A549 (cell line): Measurements from ENCODE around the gene ITFG1. TPM values are rescaled to one million over a fixed set of nuclear protein-coding genes. Genes with fewer than 3 reads are reported as not detected.

Experiments
- ATAC-seq, 2 experiments: fragments of 200-7000 bp in 1 of 2; fragments of >200 bp in 1 of 2; cut with Nextera tagmentation in 1 of 2; cut with Tn5 transposase in 1 of 2; 3 replicates each; pipeline versions ENCODE4 v1.8.0 to v1.9.1; 2018 to 2020; ENCODE audit warnings: mild to moderate bottlenecking in 1 of 2, moderate library complexity in 1 of 2
- CTCF ChIA-PET: fragments of 300-600 bp; sonication (Branson Sonifier 250); formaldehyde crosslinking; extraction: SDS; loops from one replicate; lab custom pipeline; 2021; ENCODE audit warnings: antibody characterized with exemption, inconsistent platforms; lab: Yijun Ruan, JAX
- POLR2A ChIA-PET: fragments of 350-600 bp; formaldehyde crosslinking; extraction: SDS; loops from one replicate; lab custom pipeline; 2021; ENCODE audit warnings: antibody characterized with exemption, inconsistent platforms; lab: Yijun Ruan, JAX
- DNase-seq, 2 experiments: peaks; one replicate each; pipeline versions ENCODE4 v3.0.0 to v3.0.0-alpha.2; 2011 to 2016; ENCODE audit warnings: low read depth in 1 of 2, low spot score in 1 of 2
- FAIRE-seq: peaks from 2 replicates; lab custom pipeline; 2011; peaks lifted over from hg19 to GRCh38; lab: Jason Lieb, UNC
- H3K27ac ChIP-seq, 2 experiments: fragments of >200 bp; sonication (Bioruptor Twin); formaldehyde crosslinking; 3 replicates each; pipeline ENCODE4 v1.5.1; 2016 to 2017
- H3K4me1 ChIP-seq: fragments of >200 bp; sonication (Bioruptor Twin); formaldehyde crosslinking; 3 replicates; pipeline ENCODE4 v1.6.1; 2016
- H3K4me2 ChIP-seq: fragments of >200 bp; sonication (Bioruptor Twin); formaldehyde crosslinking; 3 replicates; pipeline ENCODE4 v1.6.1; 2016
- H3K4me3 ChIP-seq: fragments of >200 bp; sonication (Bioruptor Twin); formaldehyde crosslinking; 3 replicates; pipeline ENCODE4 v1.5.1; 2016
- H3K9me3 ChIP-seq: fragments of >200 bp; sonication (Bioruptor Twin); formaldehyde crosslinking; 3 replicates; pipeline ENCODE4 v1.6.1; 2016
- BHLHE40 ChIP-seq: IDR thresholded peaks from 2 replicates; pipeline ENCODE4 v1.6.1; 2012; ENCODE audit warnings: low read depth, low read length, inconsistent platforms
- CHD4 ChIP-seq: fragments of 200-600 bp; sonication (generic); IDR thresholded peaks from 2 replicates; pipeline ENCODE4 v1.6.1; 2016; ENCODE audit warnings: antibody characterized with exemption, mild to moderate bottlenecking, borderline replicate concordance
- HOXA7 ChIP-seq: fragments of 250-450 bp; sonication (Bioruptor Pico); IDR thresholded peaks from 2 replicates; pipeline ENCODE4 v1.5.0; 2020; ENCODE audit warnings: mild to moderate bottlenecking, moderate library complexity
- HOXB13 ChIP-seq: fragments of 250-450 bp; sonication (Bioruptor Pico); IDR thresholded peaks from 2 replicates; pipeline ENCODE4 v1.5.0; 2020; ENCODE audit warnings: low read depth, mild to moderate bottlenecking, moderate library complexity
- KDM5A ChIP-seq: fragments of 200-600 bp; sonication (generic); IDR thresholded peaks from 2 replicates; pipeline ENCODE4 v1.6.1; 2016; ENCODE audit warnings: antibody characterized with exemption, mild to moderate bottlenecking
- MAFK ChIP-seq: fragments of 450-650 bp; IDR thresholded peaks from 2 replicates; pipeline ENCODE4 v1.6.1; 2014; ENCODE audit not compliant: partially characterized antibody
- NR3C1 ChIP-seq: fragments of >200 bp; sonication (Bioruptor Twin); formaldehyde crosslinking; IDR thresholded peaks from 3 replicates; pipeline ENCODE4 v1.6.1; 2017
- PHF8 ChIP-seq: fragments of 200-600 bp; sonication (generic); IDR thresholded peaks from 2 replicates; pipeline ENCODE4 v1.6.1; 2016; ENCODE audit warnings: low read depth, mild to moderate bottlenecking, antibody characterized with exemption, moderate library complexity, borderline replicate concordance
- RNF2 ChIP-seq: fragments of 200-600 bp; sonication (generic); IDR thresholded peaks from 2 replicates; pipeline ENCODE4 v1.6.1; 2016; ENCODE audit warnings: low read depth, mild to moderate bottlenecking, antibody characterized with exemption, moderate library complexity, borderline replicate concordance
- SMC3 ChIP-seq: fragments of >200 bp; sonication (Bioruptor Twin); formaldehyde crosslinking; IDR thresholded peaks from 3 replicates; pipeline ENCODE4 v1.6.1; 2018; ENCODE audit warnings: inconsistent platforms
- SREBF2 ChIP-seq: fragments of 450-650 bp; IDR thresholded peaks from 2 replicates; pipeline ENCODE4 v1.6.1; 2014; ENCODE audit warnings: mild to moderate bottlenecking, moderate library complexity
- TP53 ChIP-seq: fragments of 250-450 bp; sonication (Bioruptor Pico); IDR thresholded peaks from 2 replicates; pipeline ENCODE4 v1.5.0; 2021; ENCODE audit warnings: mild to moderate bottlenecking, moderate library complexity
- ZC3H11A ChIP-seq: fragments of 450-650 bp; IDR thresholded peaks from 2 replicates; pipeline ENCODE4 v1.6.1; 2014; ENCODE audit warnings: antibody characterized with exemption, mild to moderate bottlenecking
- ZFP36 ChIP-seq: fragments of 450-650 bp; IDR thresholded peaks from 2 replicates; pipeline ENCODE4 v1.6.1; 2014; ENCODE audit warnings: borderline replicate concordance; ENCODE audit not compliant: partially characterized antibody
- WGBS: methylation state at CpG from one replicate; pipeline ENCODE4 v1.1.6; 2017; ENCODE audit errors: missing lambda C conversion rate; 5-methylcytosine and 5-hydroxymethylcytosine counted together
- polyA plus RNA-seq, 4 experiments: library from polyadenylated mRNA; depleted of rRNA in 3 of 4; stranded (reverse); fragments of >200 nt; fragmentation: RNase III in 1 of 4; extraction: RNeasy Plus Mini Kit Qiagen cat#74134 plus additional on column Dnase treatment in 1 of 4; gene quantifications; 2 replicates in 3 of 4; 3 replicates in 1 of 4; pipeline ENCODE4 v1.2.3, GENCODE V29; 2011 to 2017
- TF ChIP-seq, protein P1 (sequence below): fragments of >200 bp; sonication (Bioruptor Twin); formaldehyde crosslinking; IDR thresholded peaks from 2 replicates; pipeline ENCODE4 v1.6.1; 2016
- TF ChIP-seq, protein P2 (sequence below): fragments of 450-650 bp; IDR thresholded peaks from 2 replicates; pipeline ENCODE4 v1.6.1; 2014; ENCODE audit warnings: antibody characterized with exemption
- TF ChIP-seq, protein P3 (sequence below): fragments of >200 bp; sonication (Bioruptor Twin); formaldehyde crosslinking; IDR thresholded peaks from 3 replicates; pipeline ENCODE4 v1.5.1; 2016
- TF ChIP-seq, protein P4 (sequence below): fragments of 200-600 bp; sonication (generic); IDR thresholded peaks from 2 replicates; pipeline ENCODE4 v1.6.1; 2016; ENCODE audit warnings: antibody characterized with exemption, mild to moderate bottlenecking, moderate library complexity
- TF ChIP-seq, protein P5 (sequence below): IDR thresholded peaks from 2 replicates; pipeline ENCODE4 v1.6.1; 2012; ENCODE audit warnings: low read depth, borderline replicate concordance
- TF ChIP-seq, protein P6 (sequence below): fragments of 250-450 bp; sonication (Bioruptor Pico); IDR thresholded peaks from 2 replicates; pipeline ENCODE4 v1.5.0; 2021; ENCODE audit warnings: mild to moderate bottlenecking, moderate library complexity, borderline replicate concordance

The ITFG1 gene
- polyA plus RNA-seq, 2 of the 4 experiments (the other 2 are of a cell fraction) = 32.9 to 112 TPM

DNA sequence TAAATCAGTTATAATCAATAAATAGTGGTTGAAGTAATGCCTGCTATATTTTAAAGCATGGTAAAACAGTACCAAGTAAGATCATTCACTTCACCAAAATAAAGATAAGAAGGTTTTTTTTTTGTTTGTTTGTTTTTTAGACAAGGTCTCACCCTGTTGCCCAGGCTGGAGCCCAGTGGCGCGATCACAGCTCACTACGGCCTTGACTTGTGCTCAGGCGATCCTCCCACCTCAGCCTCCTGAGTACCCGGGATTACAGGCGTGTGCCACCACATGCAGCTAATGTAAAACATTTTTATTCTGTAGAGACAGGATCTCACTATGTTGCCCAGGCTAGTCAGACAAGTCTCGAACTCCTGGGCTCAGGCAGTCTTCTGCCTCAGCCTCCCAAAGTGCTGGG, 232.6 kb downstream of the ITFG1 start (continued):
- TF ChIP-seq HOXB13 (CRISPR knock-in tag) = no peak
- no peak for TF ChIP-seq SMC3

DNA sequence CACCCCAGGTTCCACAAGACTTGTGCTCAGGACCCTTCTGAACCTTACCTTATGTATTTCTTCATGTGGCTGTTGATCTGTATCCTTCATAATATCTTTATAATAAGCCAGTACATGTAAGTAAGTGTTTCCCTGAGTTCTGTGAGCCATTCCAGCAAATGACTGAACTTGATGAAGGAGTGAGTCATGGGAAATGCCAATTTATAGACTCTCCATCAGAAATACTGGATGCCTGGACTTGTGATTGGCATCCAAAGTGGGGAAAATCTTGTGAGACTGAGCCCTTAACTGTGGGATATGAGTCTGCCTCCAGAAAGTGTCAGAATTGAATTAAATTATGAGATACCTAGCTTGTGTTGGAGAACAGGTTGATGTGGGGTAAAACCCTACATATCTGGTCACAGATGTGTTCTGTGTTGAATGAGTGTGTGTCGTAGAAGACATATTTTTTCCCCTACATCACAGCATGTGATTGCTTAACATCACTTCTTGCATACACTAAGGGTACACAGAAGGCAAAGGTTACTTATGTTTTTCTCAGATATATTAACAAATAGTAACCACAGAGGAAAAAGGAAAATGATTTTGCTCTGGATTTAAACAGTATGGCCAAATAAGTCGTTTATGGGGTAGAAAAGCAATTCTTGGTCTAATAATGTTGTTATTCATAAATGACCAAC, 247.0 kb downstream of the ITFG1 start:
- ATAC-seq (no peak), FAIRE-seq (no peak), DNase-seq (no peak)
- no peak overlapping the region for H3K4me2 ChIP-seq
- TF ChIP-seq, protein P1, sequence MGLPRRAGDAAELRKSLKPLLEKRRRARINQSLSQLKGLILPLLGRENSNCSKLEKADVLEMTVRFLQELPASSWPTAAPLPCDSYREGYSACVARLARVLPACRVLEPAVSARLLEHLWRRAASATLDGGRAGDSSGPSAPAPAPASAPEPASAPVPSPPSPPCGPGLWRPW = no peak
- TF ChIP-seq NR3C1 (no peak), RNF2 (no peak), TP53 (CRISPR knock-in tag) (no peak), HOXB13 (CRISPR knock-in tag) (no peak), HOXA7 (CRISPR knock-in tag) (no peak), PHF8 (no peak), CHD4 (no peak), SREBF2 (no peak), MAFK (no peak), KDM5A (no peak), ZFP36 (no peak), ZC3H11A (no peak), BHLHE40 (no peak)
- TF ChIP-seq, protein P2, sequence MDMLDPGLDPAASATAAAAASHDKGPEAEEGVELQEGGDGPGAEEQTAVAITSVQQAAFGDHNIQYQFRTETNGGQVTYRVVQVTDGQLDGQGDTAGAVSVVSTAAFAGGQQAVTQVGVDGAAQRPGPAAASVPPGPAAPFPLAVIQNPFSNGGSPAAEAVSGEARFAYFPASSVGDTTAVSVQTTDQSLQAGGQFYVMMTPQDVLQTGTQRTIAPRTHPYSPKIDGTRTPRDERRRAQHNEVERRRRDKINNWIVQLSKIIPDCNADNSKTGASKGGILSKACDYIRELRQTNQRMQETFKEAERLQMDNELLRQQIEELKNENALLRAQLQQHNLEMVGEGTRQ = no peak
- TF ChIP-seq, protein P3, sequence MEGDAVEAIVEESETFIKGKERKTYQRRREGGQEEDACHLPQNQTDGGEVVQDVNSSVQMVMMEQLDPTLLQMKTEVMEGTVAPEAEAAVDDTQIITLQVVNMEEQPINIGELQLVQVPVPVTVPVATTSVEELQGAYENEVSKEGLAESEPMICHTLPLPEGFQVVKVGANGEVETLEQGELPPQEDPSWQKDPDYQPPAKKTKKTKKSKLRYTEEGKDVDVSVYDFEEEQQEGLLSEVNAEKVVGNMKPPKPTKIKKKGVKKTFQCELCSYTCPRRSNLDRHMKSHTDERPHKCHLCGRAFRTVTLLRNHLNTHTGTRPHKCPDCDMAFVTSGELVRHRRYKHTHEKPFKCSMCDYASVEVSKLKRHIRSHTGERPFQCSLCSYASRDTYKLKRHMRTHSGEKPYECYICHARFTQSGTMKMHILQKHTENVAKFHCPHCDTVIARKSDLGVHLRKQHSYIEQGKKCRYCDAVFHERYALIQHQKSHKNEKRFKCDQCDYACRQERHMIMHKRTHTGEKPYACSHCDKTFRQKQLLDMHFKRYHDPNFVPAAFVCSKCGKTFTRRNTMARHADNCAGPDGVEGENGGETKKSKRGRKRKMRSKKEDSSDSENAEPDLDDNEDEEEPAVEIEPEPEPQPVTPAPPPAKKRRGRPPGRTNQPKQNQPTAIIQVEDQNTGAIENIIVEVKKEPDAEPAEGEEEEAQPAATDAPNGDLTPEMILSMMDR = no peak
- TF ChIP-seq, protein P4, sequence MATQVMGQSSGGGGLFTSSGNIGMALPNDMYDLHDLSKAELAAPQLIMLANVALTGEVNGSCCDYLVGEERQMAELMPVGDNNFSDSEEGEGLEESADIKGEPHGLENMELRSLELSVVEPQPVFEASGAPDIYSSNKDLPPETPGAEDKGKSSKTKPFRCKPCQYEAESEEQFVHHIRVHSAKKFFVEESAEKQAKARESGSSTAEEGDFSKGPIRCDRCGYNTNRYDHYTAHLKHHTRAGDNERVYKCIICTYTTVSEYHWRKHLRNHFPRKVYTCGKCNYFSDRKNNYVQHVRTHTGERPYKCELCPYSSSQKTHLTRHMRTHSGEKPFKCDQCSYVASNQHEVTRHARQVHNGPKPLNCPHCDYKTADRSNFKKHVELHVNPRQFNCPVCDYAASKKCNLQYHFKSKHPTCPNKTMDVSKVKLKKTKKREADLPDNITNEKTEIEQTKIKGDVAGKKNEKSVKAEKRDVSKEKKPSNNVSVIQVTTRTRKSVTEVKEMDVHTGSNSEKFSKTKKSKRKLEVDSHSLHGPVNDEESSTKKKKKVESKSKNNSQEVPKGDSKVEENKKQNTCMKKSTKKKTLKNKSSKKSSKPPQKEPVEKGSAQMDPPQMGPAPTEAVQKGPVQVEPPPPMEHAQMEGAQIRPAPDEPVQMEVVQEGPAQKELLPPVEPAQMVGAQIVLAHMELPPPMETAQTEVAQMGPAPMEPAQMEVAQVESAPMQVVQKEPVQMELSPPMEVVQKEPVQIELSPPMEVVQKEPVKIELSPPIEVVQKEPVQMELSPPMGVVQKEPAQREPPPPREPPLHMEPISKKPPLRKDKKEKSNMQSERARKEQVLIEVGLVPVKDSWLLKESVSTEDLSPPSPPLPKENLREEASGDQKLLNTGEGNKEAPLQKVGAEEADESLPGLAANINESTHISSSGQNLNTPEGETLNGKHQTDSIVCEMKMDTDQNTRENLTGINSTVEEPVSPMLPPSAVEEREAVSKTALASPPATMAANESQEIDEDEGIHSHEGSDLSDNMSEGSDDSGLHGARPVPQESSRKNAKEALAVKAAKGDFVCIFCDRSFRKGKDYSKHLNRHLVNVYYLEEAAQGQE = no peak
- TF ChIP-seq, protein P5, sequence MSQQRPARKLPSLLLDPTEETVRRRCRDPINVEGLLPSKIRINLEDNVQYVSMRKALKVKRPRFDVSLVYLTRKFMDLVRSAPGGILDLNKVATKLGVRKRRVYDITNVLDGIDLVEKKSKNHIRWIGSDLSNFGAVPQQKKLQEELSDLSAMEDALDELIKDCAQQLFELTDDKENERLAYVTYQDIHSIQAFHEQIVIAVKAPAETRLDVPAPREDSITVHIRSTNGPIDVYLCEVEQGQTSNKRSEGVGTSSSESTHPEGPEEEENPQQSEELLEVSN = no peak
- TF ChIP-seq, protein P6, sequence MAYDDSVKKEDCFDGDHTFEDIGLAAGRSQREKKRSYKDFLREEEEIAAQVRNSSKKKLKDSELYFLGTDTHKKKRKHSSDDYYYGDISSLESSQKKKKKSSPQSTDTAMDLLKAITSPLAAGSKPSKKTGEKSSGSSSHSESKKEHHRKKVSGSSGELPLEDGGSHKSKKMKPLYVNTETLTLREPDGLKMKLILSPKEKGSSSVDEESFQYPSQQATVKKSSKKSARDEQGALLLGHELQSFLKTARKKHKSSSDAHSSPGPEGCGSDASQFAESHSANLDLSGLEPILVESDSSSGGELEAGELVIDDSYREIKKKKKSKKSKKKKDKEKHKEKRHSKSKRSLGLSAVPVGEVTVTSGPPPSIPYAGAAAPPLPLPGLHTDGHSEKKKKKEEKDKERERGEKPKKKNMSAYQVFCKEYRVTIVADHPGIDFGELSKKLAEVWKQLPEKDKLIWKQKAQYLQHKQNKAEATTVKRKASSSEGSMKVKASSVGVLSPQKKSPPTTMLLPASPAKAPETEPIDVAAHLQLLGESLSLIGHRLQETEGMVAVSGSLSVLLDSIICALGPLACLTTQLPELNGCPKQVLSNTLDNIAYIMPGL (CRISPR knock-in tag) = no peak
- ChIA-PET CTCF (interaction anchor here (1.2 kb wide), 1 partner anchor 187 kb away, joined by 3 read pairs; no protein-coding TSS in a partner anchor), POLR2A (no interaction called here)
- H3K9me3 ChIP-seq = no peaks in the 10 kb centered on the region
- H3K4me1 ChIP-seq = no peaks in the 10 kb centered on the region
- no peak overlapping the region for H3K4me3 ChIP-seq
- no peak overlapping the region for H3K27ac ChIP-seq
- WGBS = 57% methylated on average over 2 of the region's 2 CpGs
